GM19035 (cell line): Measurements from ENCODE around the gene KBTBD8.

Experiments used
- ATAC-seq: cut with Tn5 transposase; IDR thresholded peaks from one replicate; pipeline ENCODE4 v1.9.1; 2021; ENCODE audit not compliant: unreplicated experiment

Gene KBTBD8

GRCh38 chr3:67031986-67032385 lies 33.9 kb downstream of the KBTBD8 start:
- no peak for ATAC-seq

GRCh38 chr3:67033079-67033478 lies 35.0 kb downstream of the KBTBD8 start:
- no peak for ATAC-seq

GRCh38 chr3:67034371-67034770 lies 36.3 kb downstream of the KBTBD8 start:
- ATAC-seq, result no peak

- no peak for ATAC-seq
Observed at GRCh38 chr3:67037615-67038014, 39.5 kb downstream of the KBTBD8 start.

- ATAC-seq, result no peak
Observed at GRCh38 chr3:67044295-67044694, 46.2 kb downstream of the KBTBD8 start.

- ATAC-seq, result no peak
Observed at GRCh38 chr3:67044955-67045354, 46.8 kb downstream of the KBTBD8 start.

GRCh38 chr3:67045711-67046465 lies 47.8 kb downstream of the KBTBD8 start:
- ATAC-seq, result no peak

- no peak for ATAC-seq
Observed at GRCh38 chr3:67047051-67047450, 48.9 kb downstream of the KBTBD8 start.

GRCh38 chr3:67048067-67048714 lies 50.1 kb downstream of the KBTBD8 start:
- peak; percentile 95 for ATAC-seq

GRCh38 chr3:67048715-67049074 lies 50.6 kb downstream of the KBTBD8 start:
- ATAC-seq, result peak; percentile 51

GRCh38 chr3:67059443-67059842 lies 61.3 kb downstream of the KBTBD8 start:
- no peak for ATAC-seq
